ENCODE data around the gene KCNJ2. TPM values are rescaled to one million over a fixed set of nuclear protein-coding genes. Genes with fewer than 3 reads are reported as not detected.

The KCNJ2 gene
- total RNA-seq, 3 donors from 2014 or later, result 2.4 to 8.8 (median 6.6) TPM

DNA sequence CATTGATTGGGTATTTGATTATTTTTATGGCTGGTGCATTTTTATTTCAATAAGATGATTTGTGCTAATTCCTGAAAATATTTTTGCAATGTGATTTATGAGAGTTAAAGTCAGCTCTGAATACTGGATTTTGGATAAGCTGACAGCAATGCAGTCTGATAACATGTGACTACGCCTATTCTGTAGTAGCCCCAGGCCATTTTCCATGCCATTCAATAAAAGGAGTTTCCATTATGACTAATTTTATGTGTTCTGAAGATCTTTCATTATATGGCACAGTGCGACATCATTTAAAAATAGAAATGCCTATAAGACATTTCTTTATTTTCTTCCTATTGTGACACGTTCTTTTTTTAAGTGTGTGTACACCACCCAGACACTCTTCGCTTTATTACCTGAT lies 46.3 kb downstream of the KCNJ2 start:
- DNase-seq (ENCODE audit: low spot score in 2 of 2), result no peak
- intact Hi-C loops (cut with DNase I; ENCODE audit: low total_unique reads), result no loop called here

DNA sequence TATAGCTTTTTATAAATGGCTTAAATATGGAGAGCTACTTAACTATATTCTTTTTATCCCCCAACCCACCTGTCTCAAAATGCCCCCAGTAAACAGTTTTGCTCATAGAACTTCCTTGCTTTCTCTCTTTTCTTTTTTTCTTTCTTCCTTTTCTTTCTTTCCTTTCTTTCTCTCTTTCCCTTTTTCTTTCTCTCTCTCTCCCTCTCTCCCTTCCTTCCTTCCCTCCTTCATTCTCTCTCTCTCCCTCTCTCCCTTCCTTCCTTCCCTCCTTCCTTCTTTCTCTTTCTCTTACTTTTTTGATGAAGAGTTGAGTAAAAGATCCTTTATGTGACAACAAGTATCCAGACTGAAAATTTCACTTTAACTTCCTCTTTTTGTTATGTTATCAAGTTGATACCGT lies 48.2 kb downstream of the KCNJ2 start:
- Histone ChIP-seq H3K4me3 (no peak overlapping the region), H3K4me1 (no peaks in the 10 kb centered on the region), H3K27me3 (no peaks in the 10 kb centered on the region), H3K27ac (no peak overlapping the region), H3K9me3 (no peaks in the 10 kb centered on the region), H3K36me3 (no peaks in the 10 kb centered on the region)
- TF ChIP-seq, protein P1, sequence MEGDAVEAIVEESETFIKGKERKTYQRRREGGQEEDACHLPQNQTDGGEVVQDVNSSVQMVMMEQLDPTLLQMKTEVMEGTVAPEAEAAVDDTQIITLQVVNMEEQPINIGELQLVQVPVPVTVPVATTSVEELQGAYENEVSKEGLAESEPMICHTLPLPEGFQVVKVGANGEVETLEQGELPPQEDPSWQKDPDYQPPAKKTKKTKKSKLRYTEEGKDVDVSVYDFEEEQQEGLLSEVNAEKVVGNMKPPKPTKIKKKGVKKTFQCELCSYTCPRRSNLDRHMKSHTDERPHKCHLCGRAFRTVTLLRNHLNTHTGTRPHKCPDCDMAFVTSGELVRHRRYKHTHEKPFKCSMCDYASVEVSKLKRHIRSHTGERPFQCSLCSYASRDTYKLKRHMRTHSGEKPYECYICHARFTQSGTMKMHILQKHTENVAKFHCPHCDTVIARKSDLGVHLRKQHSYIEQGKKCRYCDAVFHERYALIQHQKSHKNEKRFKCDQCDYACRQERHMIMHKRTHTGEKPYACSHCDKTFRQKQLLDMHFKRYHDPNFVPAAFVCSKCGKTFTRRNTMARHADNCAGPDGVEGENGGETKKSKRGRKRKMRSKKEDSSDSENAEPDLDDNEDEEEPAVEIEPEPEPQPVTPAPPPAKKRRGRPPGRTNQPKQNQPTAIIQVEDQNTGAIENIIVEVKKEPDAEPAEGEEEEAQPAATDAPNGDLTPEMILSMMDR (IDR thresholded peaks at IDR 0.05), result no peak
- TF ChIP-seq POLR2A (IDR thresholded peaks at IDR 0.05) (no peak), POLR2AphosphoS5 (IDR thresholded peaks at IDR 0.05) (no peak)
- intact Hi-C loops (cut with DNase I; ENCODE audit: low total_unique reads), result no loop called here
- no peak for DNase-seq (ENCODE audit: low spot score in 2 of 2)

More for the DNA sequence above, 46.3 kb downstream of the KCNJ2 start:
- no peaks in the 10 kb centered on the region for H3K27me3 ChIP-seq
- TF ChIP-seq, protein P1 (IDR thresholded peaks at IDR 0.05), result no peak
- no peak overlapping the region for H3K4me3 ChIP-seq
- no peaks in the 10 kb centered on the region for H3K4me1 ChIP-seq
- H3K27ac ChIP-seq, result no peak overlapping the region
- no peaks in the 10 kb centered on the region for H3K9me3 ChIP-seq
- H3K36me3 ChIP-seq, result no peaks in the 10 kb centered on the region

DNA sequence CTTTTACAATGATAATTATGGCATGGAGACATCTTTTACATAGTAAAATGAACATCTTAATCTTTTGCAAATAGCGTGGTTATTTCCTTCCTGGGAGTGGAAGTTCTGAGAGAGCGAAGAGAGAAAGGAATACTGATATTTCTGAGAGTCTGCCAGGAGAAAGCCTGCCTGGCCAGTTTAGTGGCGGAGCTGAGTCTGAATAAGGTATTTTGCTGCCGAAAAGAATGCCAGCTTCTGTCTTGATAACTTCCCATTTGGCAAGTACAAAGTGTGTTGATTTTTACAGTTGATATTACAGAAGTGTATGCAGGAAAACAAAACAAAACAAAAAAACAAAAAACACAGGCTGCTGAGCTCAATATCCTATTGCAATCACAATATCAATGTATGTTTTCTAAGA lies 55.9 kb downstream of the KCNJ2 start:
- Histone ChIP-seq H3K36me3 (no peaks in the 10 kb centered on the region), H3K4me3 (no peak overlapping the region), H3K9me3 (no peaks in the 10 kb centered on the region), H3K27me3 (no peaks in the 10 kb centered on the region), H3K27ac (no peak overlapping the region), H3K4me1 (no peaks in the 10 kb centered on the region)
- no peak for TF ChIP-seq POLR2A (IDR thresholded peaks at IDR 0.05)
- no peak for TF ChIP-seq POLR2AphosphoS5 (IDR thresholded peaks at IDR 0.05)
- TF ChIP-seq, protein P1 (IDR thresholded peaks at IDR 0.05), result no peak
- no peak for DNase-seq (ENCODE audit: low spot score in 2 of 2)
- intact Hi-C loops (cut with DNase I; ENCODE audit: low total_unique reads), result no loop called here

Other genes with a start within 250 kb of the KCNJ2 start
- gene KCNJ16, start 94.3 kb upstream of the KCNJ2 start, total RNA-seq, result 10 to 100 TPM in 1 of 3 donors, 1 to 10 TPM in 1, under 1 TPM in 1; 0.32 to 18.6 (median 1.3) TPM